ENCODE measurements around the gene ZMIZ1. TPM values are rescaled to one million over a fixed set of nuclear protein-coding genes. Genes with fewer than 3 reads are reported as not detected.
A peak's percentile ranks its signal among the peaks of the same experiment; 100 is the strongest.

The ZMIZ1 gene
- total and polyA plus RNA-seq, 12 donors, result 6.6 to 113 (median 55.1) TPM

DNA sequence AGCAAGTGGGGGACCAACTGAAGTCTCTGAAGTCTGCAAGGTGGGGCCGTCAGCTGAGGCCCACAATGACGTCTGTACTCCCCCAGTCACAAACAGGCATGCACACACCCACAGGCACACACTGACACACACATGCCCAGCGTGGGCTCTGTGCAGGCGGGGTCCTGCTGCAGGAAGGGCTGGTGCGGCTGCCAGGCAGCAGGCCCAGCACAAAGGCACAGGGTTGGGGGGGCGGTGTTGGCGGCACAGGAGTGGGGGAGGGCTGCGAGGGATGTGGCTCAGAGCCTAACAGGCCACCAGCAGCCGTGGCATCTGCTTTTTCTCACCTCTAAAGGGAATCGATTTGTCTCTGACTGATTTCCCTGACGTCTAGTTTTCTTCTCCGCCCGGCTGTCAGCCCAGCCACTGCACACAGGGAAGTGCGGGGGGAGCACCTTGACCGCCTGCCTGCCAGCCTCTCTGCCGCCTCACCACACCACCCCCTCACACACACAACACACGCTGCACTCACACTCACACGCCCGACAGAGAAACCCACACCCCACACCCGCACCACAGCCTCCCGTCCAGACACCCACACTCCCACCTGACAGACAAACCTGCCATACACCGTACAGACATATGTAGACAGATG is 43.5 kb upstream of the ZMIZ1 start:
- Histone ChIP-seq H3K27ac (peak overlapping the region in 1 of 5 donors; percentile 54), H3K27me3 (no peaks in the 10 kb centered on the region), H3K9me3 (replicated peaks in 1 of 3) (no peaks in the 10 kb centered on the region), H3K36me3 (replicated peaks in 1 of 2) (no peaks in the 10 kb centered on the region), H3K4me1 (replicated peaks in 1 of 2) (peaks cover 0 to 10% of the 10 kb centered on the region in 2 donors), H3K4me3 (no peak overlapping the region)
- peak in 2 of 7 donors; percentile 8 to 84 for DNase-seq
- WGBS, 4 donors, result 69 to 84% (median 75%) methylated on average over 16 to 22 of the region's 22 CpGs
- TF ChIP-seq POLR2A (IDR thresholded peaks at IDR 0.05), result no peak
- TF ChIP-seq, protein P1, sequence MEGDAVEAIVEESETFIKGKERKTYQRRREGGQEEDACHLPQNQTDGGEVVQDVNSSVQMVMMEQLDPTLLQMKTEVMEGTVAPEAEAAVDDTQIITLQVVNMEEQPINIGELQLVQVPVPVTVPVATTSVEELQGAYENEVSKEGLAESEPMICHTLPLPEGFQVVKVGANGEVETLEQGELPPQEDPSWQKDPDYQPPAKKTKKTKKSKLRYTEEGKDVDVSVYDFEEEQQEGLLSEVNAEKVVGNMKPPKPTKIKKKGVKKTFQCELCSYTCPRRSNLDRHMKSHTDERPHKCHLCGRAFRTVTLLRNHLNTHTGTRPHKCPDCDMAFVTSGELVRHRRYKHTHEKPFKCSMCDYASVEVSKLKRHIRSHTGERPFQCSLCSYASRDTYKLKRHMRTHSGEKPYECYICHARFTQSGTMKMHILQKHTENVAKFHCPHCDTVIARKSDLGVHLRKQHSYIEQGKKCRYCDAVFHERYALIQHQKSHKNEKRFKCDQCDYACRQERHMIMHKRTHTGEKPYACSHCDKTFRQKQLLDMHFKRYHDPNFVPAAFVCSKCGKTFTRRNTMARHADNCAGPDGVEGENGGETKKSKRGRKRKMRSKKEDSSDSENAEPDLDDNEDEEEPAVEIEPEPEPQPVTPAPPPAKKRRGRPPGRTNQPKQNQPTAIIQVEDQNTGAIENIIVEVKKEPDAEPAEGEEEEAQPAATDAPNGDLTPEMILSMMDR (IDR thresholded peaks at IDR 0.05), result no peak
- intact Hi-C loops (cut with DNase I), result no loop called here

GRCh38 chr10:79026341-79026761 is 42.4 kb upstream of the ZMIZ1 start:
- H3K27ac ChIP-seq, result no peak overlapping the region
- intact Hi-C loops (cut with DNase I), result no loop called here
- no peaks in the 10 kb centered on the region for H3K9me3 ChIP-seq (replicated peaks in 1 of 3)
- no peak overlapping the region for H3K4me3 ChIP-seq
- WGBS, 4 donors, result 90 to 93% (median 92%) methylated on average over 5 to 11 of the region's 11 CpGs
- H3K36me3 ChIP-seq (replicated peaks in 1 of 2), result no peaks in the 10 kb centered on the region
- H3K27me3 ChIP-seq, result no peaks in the 10 kb centered on the region
- peak in 1 of 7 donors; percentile 41 for DNase-seq
- TF ChIP-seq, protein P1 (IDR thresholded peaks at IDR 0.05), result no peak
- peaks cover 0 to 10% of the 10 kb centered on the region in 2 donors for H3K4me1 ChIP-seq (replicated peaks in 1 of 2)

- H3K4me3 ChIP-seq, result no peak overlapping the region
- TF ChIP-seq POLR2A (IDR thresholded peaks at IDR 0.05), result no peak
- TF ChIP-seq, protein P1 (IDR thresholded peaks at IDR 0.05), result no peak
- peaks cover 0 to 10% of the 10 kb centered on the region in 2 donors for H3K4me1 ChIP-seq (replicated peaks in 1 of 2)
- no peaks in the 10 kb centered on the region for H3K9me3 ChIP-seq (replicated peaks in 1 of 3)
- no peak overlapping the region for H3K27ac ChIP-seq
- intact Hi-C loops (cut with DNase I), result no loop called here
- DNase-seq, result peak in 1 of 7 donors; percentile 46
- no peaks in the 10 kb centered on the region for H3K36me3 ChIP-seq (replicated peaks in 1 of 2)
- WGBS, 4 donors, result 98 to 100% (median 100%) methylated on average over 1 to 3 of the region's 3 CpGs
- H3K27me3 ChIP-seq, result no peaks in the 10 kb centered on the region
Observed at GRCh38 chr10:79026806-79027146, 42.0 kb upstream of the ZMIZ1 start.

DNA sequence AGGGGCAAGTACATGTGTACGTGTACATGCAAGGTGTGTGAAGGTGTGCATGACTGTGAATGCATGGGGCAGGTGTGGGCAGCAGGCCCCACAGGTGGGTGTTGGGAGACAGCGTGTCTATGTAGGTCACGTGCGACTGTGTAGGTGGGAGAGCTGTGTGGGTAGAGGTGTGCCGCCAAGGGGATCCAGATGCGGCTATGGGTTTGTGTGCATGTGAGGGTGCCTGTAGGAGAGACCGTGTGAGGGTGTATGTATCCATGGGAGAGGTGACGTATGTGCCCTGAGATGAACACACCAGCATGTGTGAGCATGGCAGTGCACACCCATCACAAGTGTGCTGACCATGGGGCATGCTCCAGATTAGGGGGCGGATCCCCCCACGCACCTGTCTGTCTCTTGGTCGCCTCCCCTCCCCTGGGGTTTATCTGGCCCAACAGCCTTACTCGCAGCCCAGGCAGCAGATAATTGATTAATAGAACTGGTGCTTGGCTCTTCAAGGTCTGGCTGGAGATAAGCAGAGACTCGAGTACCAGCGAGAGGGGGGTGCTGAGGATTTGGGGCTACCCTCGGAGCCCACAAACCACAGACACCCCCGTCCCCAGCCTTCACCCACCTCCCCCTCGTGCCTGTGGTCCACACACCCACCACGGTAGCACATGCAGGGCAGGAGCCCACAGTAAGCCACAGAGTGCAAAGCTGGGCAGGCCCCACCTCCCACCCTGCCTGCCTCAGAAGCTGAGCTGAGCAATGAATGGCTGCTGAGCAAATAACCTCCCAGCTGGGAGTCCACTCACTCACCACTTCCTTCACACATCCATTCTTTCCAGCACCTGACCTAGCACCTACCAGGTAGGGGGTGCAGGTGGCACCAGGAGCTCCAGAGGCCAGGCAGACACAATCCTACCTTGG is 41.4 kb upstream of the ZMIZ1 start:
- Histone ChIP-seq H3K4me3 (no peak overlapping the region), H3K36me3 (replicated peaks in 1 of 2) (no peaks in the 10 kb centered on the region), H3K4me1 (replicated peaks in 1 of 2) (peaks cover 0 to 10% of the 10 kb centered on the region in 2 donors), H3K9me3 (replicated peaks in 1 of 3) (no peaks in the 10 kb centered on the region), H3K27me3 (no peaks in the 10 kb centered on the region), H3K27ac (no peak overlapping the region)
- DNase-seq, result peak in 3 of 7 donors; percentile 9 to 53 (median 21)
- TF ChIP-seq, protein P1 (IDR thresholded peaks at IDR 0.05), result no peak
- no peak for TF ChIP-seq POLR2A (IDR thresholded peaks at IDR 0.05)
- 57 to 77% (median 69%) methylated on average over 8 to 18 of the region's 18 CpGs for WGBS, 4 donors
- intact Hi-C loops (cut with DNase I), result no loop called here

All from adrenal gland (tissue), 12 donors.